HCT116 (cell line): ENCODE data around the gene UTS2.

Experiments
- EZH2 ChIP-seq: fragments of 200-600 bp; sonication (generic); IDR thresholded peaks from 2 replicates; pipeline ENCODE4 v1.6.1; 2017; ENCODE audit warnings: antibody characterized with exemption, mixed run types
- MAX ChIP-seq: IDR thresholded peaks from 2 replicates; pipeline ENCODE4 v1.6.1; 2012

DNA sequence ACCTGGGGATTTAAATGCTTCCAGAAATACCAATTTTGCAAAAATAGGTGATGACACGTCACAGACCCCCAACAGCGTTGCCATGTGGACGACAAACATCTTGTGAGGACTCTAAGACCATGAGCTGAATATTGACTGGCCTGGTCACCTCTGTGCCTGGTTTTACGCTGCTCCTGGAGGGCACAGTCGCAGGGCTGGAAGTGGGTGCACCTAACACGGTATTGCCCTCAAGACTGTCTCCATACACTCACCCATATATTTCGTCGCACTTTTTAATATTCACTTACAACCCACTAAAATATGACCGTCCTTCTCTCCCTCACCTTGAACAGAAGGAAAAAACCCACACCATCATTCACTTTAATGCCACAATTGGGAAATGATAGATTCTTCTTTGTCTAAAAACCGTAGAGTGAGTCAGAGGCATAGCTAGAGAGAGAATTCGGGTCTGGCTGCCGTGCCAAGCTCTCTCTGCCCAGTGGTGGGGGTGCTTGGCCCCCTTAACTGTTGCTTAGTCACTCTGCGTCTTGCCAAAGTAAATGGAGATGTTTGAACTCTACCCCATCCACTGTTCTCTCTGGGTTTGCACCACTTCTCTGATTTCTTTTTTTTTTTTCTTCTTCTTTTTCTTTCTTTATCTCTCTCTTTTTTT lies 40.8 kb upstream of the UTS2 start:
- TF ChIP-seq EZH2: no peak
- TF ChIP-seq MAX: no peak
